Astrocyte (in vitro differentiated cells and primary cell): ENCODE results near the gene COL24A1. TPM values are rescaled to one million over a fixed set of nuclear protein-coding genes. Genes with fewer than 3 reads are reported as not detected.

ENCODE experiments used
- DNase-seq: peaks from one replicate; pipeline ENCODE4 v3.0.0-alpha.2; 2010; ENCODE audit warnings: low read depth
- FAIRE-seq: peaks from 2 replicates; lab custom pipeline; 2011; peaks lifted over from hg19 to GRCh38; lab: Jason Lieb, UNC
- H2AFZ ChIP-seq: 2 replicates; pipeline ENCODE4 v1.6.0; 2012; ENCODE audit warnings: low read depth, low read length, inconsistent platforms
- H3K27ac ChIP-seq: 2 replicates; pipeline ENCODE4 v1.5.1; 2011; ENCODE audit warnings: low read depth, low read length, inconsistent platforms
- H3K27me3 ChIP-seq: 2 replicates; pipeline ENCODE4 v1.6.0; 2011; ENCODE audit warnings: low read length, inconsistent platforms; ENCODE audit not compliant: insufficient read depth
- H3K36me3 ChIP-seq: 2 replicates; pipeline ENCODE4 v1.5.1; 2011; ENCODE audit warnings: low read length, inconsistent platforms; ENCODE audit not compliant: insufficient read depth
- H3K4me1 ChIP-seq: 2 replicates; pipeline ENCODE4 v1.5.1; 2011; ENCODE audit warnings: low read length, inconsistent platforms; ENCODE audit not compliant: insufficient read depth
- H3K4me2 ChIP-seq: 2 replicates; pipeline ENCODE4 v1.6.0; 2012; ENCODE audit warnings: low read length, inconsistent platforms
- H3K4me3 ChIP-seq: 2 replicates; pipeline ENCODE4 v1.5.1; 2011; ENCODE audit warnings: low read depth, mild to moderate bottlenecking, low read length, inconsistent platforms; ENCODE audit not compliant: insufficient read depth
- H3K79me2 ChIP-seq: 2 replicates; pipeline ENCODE4 v1.6.0; 2012; ENCODE audit warnings: mild to moderate bottlenecking, low read length, inconsistent platforms; ENCODE audit not compliant: insufficient read depth
- H3K9ac ChIP-seq: 2 replicates; pipeline ENCODE4 v1.6.0; 2012; ENCODE audit warnings: mild to moderate bottlenecking, low read length, inconsistent platforms
- H3K9me3 ChIP-seq: 2 replicates; pipeline ENCODE4 v1.5.1; 2012; ENCODE audit warnings: low read depth, mild to moderate bottlenecking, low read length, inconsistent platforms; ENCODE audit not compliant: insufficient read depth
- H4K20me1 ChIP-seq: 2 replicates; pipeline ENCODE4 v1.6.0; 2012; ENCODE audit warnings: low read length, inconsistent platforms; ENCODE audit not compliant: insufficient read depth
- H3K27ac Mint-ChIP-seq: one replicate; pipeline ENCODE4 v1.8.0; 2021; ENCODE audit warnings: mild to moderate bottlenecking, mixed read lengths; ENCODE audit not compliant: unreplicated experiment
- H3K27me3 Mint-ChIP-seq: one replicate; pipeline ENCODE4 v1.8.0; 2021; ENCODE audit warnings: low read depth, mixed read lengths; ENCODE audit not compliant: unreplicated experiment
- H3K36me3 Mint-ChIP-seq: one replicate; pipeline ENCODE4 v1.8.0; 2021; ENCODE audit warnings: low read depth, mixed read lengths; ENCODE audit not compliant: unreplicated experiment
- H3K4me1 Mint-ChIP-seq: one replicate; pipeline ENCODE4 v1.8.0; 2021; ENCODE audit warnings: low read depth, mixed read lengths; ENCODE audit not compliant: unreplicated experiment
- H3K4me3 Mint-ChIP-seq: one replicate; pipeline ENCODE4 v1.8.0; 2021; ENCODE audit warnings: mild to moderate bottlenecking, moderate library complexity, mixed read lengths; ENCODE audit not compliant: unreplicated experiment
- H3K9me3 Mint-ChIP-seq: one replicate; pipeline ENCODE4 v1.8.0; 2021; ENCODE audit warnings: mild to moderate bottlenecking, mixed read lengths; ENCODE audit not compliant: unreplicated experiment
- CTCF ChIP-seq: IDR thresholded peaks from 2 replicates; pipeline ENCODE4 v1.5.1; 2011; ENCODE audit warnings: low read depth, mild to moderate bottlenecking, inconsistent platforms, low read length, moderate library complexity; ENCODE audit not compliant: insufficient read depth
- EZH2 ChIP-seq: IDR thresholded peaks from 2 replicates; pipeline ENCODE4 v1.6.1; 2012; ENCODE audit warnings: mild to moderate bottlenecking, low read length, inconsistent platforms; ENCODE audit not compliant: insufficient read depth
- total RNA-seq: library from RNA; stranded (reverse); gene quantifications from 2 replicates; pipeline ENCODE4 v1.2.1, GENCODE V29; 2021

The COL24A1 gene
- total RNA-seq, 1 donor from 2014 or later: 5.6 TPM

- Histone ChIP-seq H3K9me3 (no peaks in the 10 kb centered on the region), H3K4me2 (no peak overlapping the region), H3K4me1 (no peaks in the 10 kb centered on the region), H3K27ac (no peak overlapping the region), H3K36me3 (no peaks in the 10 kb centered on the region), H3K79me2 (no peaks in the 10 kb centered on the region), H2AFZ (no peak overlapping the region), H3K27me3 (no peaks in the 10 kb centered on the region), H4K20me1 (no peaks in the 10 kb centered on the region), H3K4me3 (no peak overlapping the region), H3K9ac (no peak overlapping the region)
- TF ChIP-seq EZH2 (no peak), CTCF (no peak)
- no peak for DNase-seq
- Mint-ChIP-seq H3K27me3 (no peaks in the 10 kb centered on the region), H3K4me3 (no peak overlapping the region), H3K9me3 (peaks cover 3% of the 10 kb centered on the region), H3K36me3 (no peaks in the 10 kb centered on the region), H3K4me1 (no peaks in the 10 kb centered on the region), H3K27ac (no peak overlapping the region)
- no peak for FAIRE-seq
Measured at GRCh38 chr1:85862456-85862855, 294.1 kb downstream of the COL24A1 start.

- Histone ChIP-seq H2AFZ (no peak overlapping the region), H3K9me3 (no peaks in the 10 kb centered on the region), H3K4me1 (no peaks in the 10 kb centered on the region), H3K27me3 (no peaks in the 10 kb centered on the region), H3K36me3 (no peaks in the 10 kb centered on the region), H4K20me1 (no peaks in the 10 kb centered on the region), H3K27ac (no peak overlapping the region), H3K79me2 (no peaks in the 10 kb centered on the region), H3K4me3 (no peak overlapping the region), H3K9ac (no peak overlapping the region), H3K4me2 (no peak overlapping the region)
- Mint-ChIP-seq H3K36me3 (no peaks in the 10 kb centered on the region), H3K9me3 (peaks cover 2% of the 10 kb centered on the region), H3K27ac (no peak overlapping the region), H3K4me3 (no peak overlapping the region), H3K4me1 (no peaks in the 10 kb centered on the region), H3K27me3 (no peaks in the 10 kb centered on the region)
- DNase-seq: peak; percentile 83
- peak; percentile 5 for FAIRE-seq
- no peak for TF ChIP-seq CTCF
- no peak for TF ChIP-seq EZH2
Measured at GRCh38 chr1:85857991-85858390, 298.6 kb downstream of the COL24A1 start.

GRCh38 chr1:85850238-85850637 lies 306.3 kb downstream of the COL24A1 start:
- Histone ChIP-seq H3K4me1 (peaks cover 19% of the 10 kb centered on the region), H3K4me3 (no peak overlapping the region), H3K36me3 (no peaks in the 10 kb centered on the region), H3K27ac (peak overlapping the region; percentile 49), H3K9me3 (no peaks in the 10 kb centered on the region), H2AFZ (no peak overlapping the region), H3K4me2 (peak overlapping the region; percentile 43), H3K9ac (no peak overlapping the region), H3K79me2 (no peaks in the 10 kb centered on the region), H3K27me3 (no peaks in the 10 kb centered on the region), H4K20me1 (no peaks in the 10 kb centered on the region)
- Mint-ChIP-seq H3K4me3 (peak overlapping the region; percentile 2), H3K36me3 (no peaks in the 10 kb centered on the region), H3K4me1 (peaks cover 28% of the 10 kb centered on the region), H3K27me3 (no peaks in the 10 kb centered on the region), H3K9me3 (peaks cover 2% of the 10 kb centered on the region), H3K27ac (peak overlapping the region; percentile 95)
- DNase-seq: peak; percentile 96
- no peak for FAIRE-seq
- TF ChIP-seq CTCF (peak; percentile 38), EZH2 (no peak)
